ENCODE data around the gene TSPOAP1. TPM values are rescaled to one million over a fixed set of nuclear protein-coding genes. Genes with fewer than 3 reads are reported as not detected.

Gene TSPOAP1
- total and polyA plus RNA-seq, 2 of the 13 experiments (the other 11 are each of a cell fraction or from before 2014, with no cell fraction given): not detected

- Histone ChIP-seq H3K79me2 (ENCODE audit: insufficient read depth, low read length) (no peaks in the 10 kb centered on the region), H3K9ac (ENCODE audit: insufficient read depth, low read depth, low read length) (no peak overlapping the region), H4K20me1 (ENCODE audit: insufficient read depth, low read length) (no peaks in the 10 kb centered on the region), H3K9me3 (ENCODE audit: low read length) (no peaks in the 10 kb centered on the region), H3K4me1 (ENCODE audit: insufficient read depth, low read length) (peaks cover 16% of the 10 kb centered on the region), H3K4me3 (replicated peaks in 1 of 3; ENCODE audit: insufficient read depth in 1 of 3, low read depth in 2 of 3, low read length in 3 of 3) (no peak overlapping the region), H3K36me3 (replicated peaks in 1 of 2; ENCODE audit: control insufficient read depth in 1 of 2, insufficient read depth in 2 of 2, low read length in 2 of 2) (peaks cover 28 to 44% of the 10 kb centered on the region in 2 experiments), H2AFZ (ENCODE audit: low read length) (no peak overlapping the region), H3K4me2 (ENCODE audit: low read depth, low read length) (no peak overlapping the region), H3K27me3 (ENCODE audit: control insufficient read depth in 1 of 2, insufficient read depth in 2 of 2, low read length in 2 of 2) (no peaks in the 10 kb centered on the region), H3K27ac (ENCODE audit: extremely low read length, insufficient read depth, low read length) (no peak overlapping the region)
- in situ Hi-C loops (cut with HindIII; ENCODE audit: extremely low pct_ligation_motif_present, low pct_unique_long_range_greater_than_20kb): no loop called here
- CTCF ChIA-PET (ENCODE audit: low intra/inter-chr PET ratio, low total read pairs): no interaction called here
- no TSS peak for BruUV-seq (replicated peaks)
- intact Hi-C loops (cut with micrococcal nuclease; ENCODE audit: unreplicated experiment): no loop called here
- WGBS (ENCODE audit: low lambda C conversion rate): 98% methylated on average over 4 of the region's 4 CpGs
- DNase-seq (ENCODE audit: low spot score): no peak
- POLR2A ChIA-PET: interaction anchor here (1.4 to 5.3 kb wide), 8 partner anchors 9 to 73 kb away, joined by 3 to 39 read pairs (median 12); partner anchors contain the start of genes RNF43 and SUPT4H1
- ATAC-seq: no peak
- no peak for FAIRE-seq
- TF ChIP-seq ERF (CRISPR knock-in tag; IDR thresholded peaks at IDR 0.05) (no peak), ZNF460 (CRISPR knock-in tag; IDR thresholded peaks at IDR 0.05; ENCODE audit: borderline replicate concordance) (peak; percentile 30; the same call in 1 of the 2 replicates), ZBTB33 (CRISPR knock-in tag; IDR thresholded peaks at IDR 0.05) (0 out of 2 replicates have a peak, but pooled peaks have one; percentile 25), ARNT (IDR thresholded peaks at IDR 0.05) (no peak), MBD4 (IDR thresholded peaks at IDR 0.05; ENCODE audit: borderline replicate concordance, low read length) (no peak)
These were observed 14.5 kb upstream of the TSPOAP1 start for GRCh38 chr17:58343131-58343530.

DNA sequence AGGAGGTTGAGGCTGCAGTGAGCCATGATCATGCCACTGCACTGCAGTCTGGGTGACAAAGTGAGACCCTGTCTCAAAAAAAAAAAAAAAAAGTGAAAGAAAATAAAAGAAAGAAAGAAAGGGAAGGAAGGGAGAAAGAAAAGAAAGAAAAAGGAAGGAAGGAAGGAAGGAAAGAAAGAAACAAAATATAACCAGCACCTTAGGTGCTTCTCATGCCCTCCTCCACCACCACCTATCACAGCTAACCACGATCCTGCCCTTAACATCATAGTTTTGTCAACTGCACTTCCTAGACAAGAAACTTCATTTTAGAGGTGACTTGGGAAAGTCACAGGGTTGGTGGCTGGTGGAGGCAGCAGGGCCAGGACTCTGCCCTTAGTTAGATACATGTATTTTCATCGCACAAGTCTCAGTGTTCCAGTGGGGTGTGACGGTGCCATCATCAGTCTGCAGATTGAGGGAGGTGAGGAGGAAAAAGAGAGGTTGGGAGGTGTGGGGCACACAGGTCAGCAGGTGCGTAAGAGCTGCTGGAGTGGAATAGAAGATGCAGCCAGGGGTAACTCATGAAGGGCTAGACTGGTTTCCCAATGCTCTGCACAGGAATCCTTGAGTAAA, 13.4 kb upstream of the TSPOAP1 start:
- Histone ChIP-seq H3K9ac (ENCODE audit: insufficient read depth, low read depth, low read length) (no peak overlapping the region), H3K9me3 (ENCODE audit: low read length) (no peaks in the 10 kb centered on the region), H2AFZ (ENCODE audit: low read length) (no peak overlapping the region), H3K36me3 (replicated peaks in 1 of 2; ENCODE audit: control insufficient read depth in 1 of 2, insufficient read depth in 2 of 2, low read length in 2 of 2) (peaks cover 19 to 33% of the 10 kb centered on the region in 2 experiments), H3K4me3 (replicated peaks in 1 of 3; ENCODE audit: insufficient read depth in 1 of 3, low read depth in 2 of 3, low read length in 3 of 3) (no peak overlapping the region), H4K20me1 (ENCODE audit: insufficient read depth, low read length) (no peaks in the 10 kb centered on the region), H3K27me3 (ENCODE audit: control insufficient read depth in 1 of 2, insufficient read depth in 2 of 2, low read length in 2 of 2) (no peaks in the 10 kb centered on the region), H3K4me2 (ENCODE audit: low read depth, low read length) (no peak overlapping the region), H3K4me1 (ENCODE audit: insufficient read depth, low read length) (peaks cover 28% of the 10 kb centered on the region), H3K79me2 (ENCODE audit: insufficient read depth, low read length) (no peaks in the 10 kb centered on the region), H3K27ac (ENCODE audit: extremely low read length, insufficient read depth, low read length) (no peak overlapping the region)
- in situ Hi-C loops (cut with HindIII; ENCODE audit: extremely low pct_ligation_motif_present, low pct_unique_long_range_greater_than_20kb) (no loop called here), intact Hi-C loops (cut with micrococcal nuclease; ENCODE audit: unreplicated experiment) (no loop called here)
- BruUV-seq (replicated peaks): no TSS peak
- no peak for TF ChIP-seq ZNF382 (CRISPR knock-in tag; IDR thresholded peaks at IDR 0.05; ENCODE audit: borderline replicate concordance)
- TF ChIP-seq ZNF326 (CRISPR knock-in tag; IDR thresholded peaks at IDR 0.05; ENCODE audit: borderline replicate concordance): no peak
- no peak for TF ChIP-seq GABPA (IDR thresholded peaks at IDR 0.05; ENCODE audit: low read depth, low read length)
- TF ChIP-seq GABPA (CRISPR knock-in tag; IDR thresholded peaks at IDR 0.05; ENCODE audit: low read depth): no peak
- peak; percentile 43 for TF ChIP-seq POLR2G (IDR thresholded peaks at IDR 0.05; ENCODE audit: low read depth, low read length)
- no peak for TF ChIP-seq ZMYM2 (CRISPR knock-in tag; IDR thresholded peaks at IDR 0.05)
- WGBS (ENCODE audit: low lambda C conversion rate): 95% methylated on average over 4 of the region's 4 CpGs
- FAIRE-seq (no peak), DNase-seq (ENCODE audit: low spot score) (no peak), ATAC-seq (no peak)
- POLR2A ChIA-PET: interaction anchor here (0.7 to 5.3 kb wide), 5 partner anchors 10 to 75 kb away, joined by 3 to 26 read pairs (median 11); partner anchors contain the start of genes RNF43 and SUPT4H1
- CTCF ChIA-PET (ENCODE audit: low intra/inter-chr PET ratio, low total read pairs): no interaction called here

All from HepG2 (cell line).